HG03066 (cell line): ENCODE data around the gene MYMK.

Experiments used
- ATAC-seq: cut with Tn5 transposase; IDR thresholded peaks from one replicate; pipeline ENCODE4 v1.9.1; 2021; ENCODE audit warnings: low read depth; ENCODE audit not compliant: unreplicated experiment

MYMK gene

GRCh38 chr9:133558191-133559126 lies 33.7 kb upstream of the MYMK start:
- peak; percentile 55 for ATAC-seq

GRCh38 chr9:133557581-133557980 lies 32.8 kb upstream of the MYMK start:
- no peak for ATAC-seq

DNA sequence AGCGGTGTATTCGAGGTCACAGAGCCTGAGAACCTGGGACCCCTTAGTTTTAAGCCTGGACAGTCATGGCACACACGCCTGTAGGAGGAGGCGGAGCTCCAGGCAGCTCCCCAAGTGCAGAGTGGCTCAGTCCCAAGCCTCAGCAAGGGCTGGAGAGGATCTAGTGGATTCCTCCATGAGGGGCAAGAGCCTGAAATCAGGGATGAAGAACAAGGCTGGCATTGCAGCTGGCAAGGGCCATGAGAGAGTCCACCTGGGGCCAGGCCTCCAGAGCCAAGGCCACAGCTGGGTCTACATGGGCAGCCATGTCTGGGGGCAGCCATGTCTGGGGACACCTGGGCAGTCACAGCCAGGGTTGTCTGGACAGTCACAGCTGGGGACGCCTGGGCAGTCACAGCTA lies 31.6 kb upstream of the MYMK start:
- ATAC-seq: no peak

GRCh38 chr9:133554729-133555128 lies 30.0 kb upstream of the MYMK start:
- no peak for ATAC-seq

DNA sequence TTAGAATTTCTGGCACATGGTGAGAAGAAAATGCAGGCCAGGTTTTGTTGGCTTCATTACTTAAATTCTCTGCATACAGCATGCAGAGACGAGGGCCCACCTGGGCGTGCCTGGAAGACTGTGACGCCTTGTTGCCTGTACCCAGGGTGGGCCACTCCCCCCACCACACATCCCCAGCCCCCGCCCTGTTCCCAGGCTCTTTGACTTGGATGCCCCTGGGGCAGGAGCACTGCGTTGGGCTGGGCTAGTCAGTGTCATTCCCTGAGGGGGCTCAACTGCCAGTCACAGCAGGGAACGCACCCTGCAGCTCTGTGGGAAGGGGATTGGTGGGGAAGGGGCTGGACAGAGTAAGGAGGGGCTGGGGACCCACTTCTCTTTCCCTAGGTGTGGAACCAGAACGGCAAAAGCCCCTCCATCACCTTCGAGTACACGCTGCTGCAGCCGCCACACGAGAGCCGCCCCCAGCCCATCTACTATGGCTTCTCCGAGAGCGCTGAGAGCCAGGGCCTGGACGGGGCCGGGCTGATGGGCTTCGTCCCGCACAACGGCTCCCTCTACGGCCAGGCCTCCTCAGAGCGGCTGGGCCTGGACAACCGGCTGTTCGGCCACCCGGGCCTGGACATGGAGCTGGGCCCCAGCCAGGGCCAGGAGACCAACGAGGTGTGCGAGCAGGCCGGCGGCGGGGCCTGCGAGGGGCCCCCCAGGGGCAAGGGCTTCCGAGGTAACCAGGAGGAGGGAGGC lies 29.4 kb upstream of the MYMK start:
- no peak for ATAC-seq

GRCh38 chr9:133553123-133553522 lies 28.4 kb upstream of the MYMK start:
- no peak for ATAC-seq

GRCh38 chr9:133552236-133552635 lies 27.5 kb upstream of the MYMK start:
- ATAC-seq: no peak

DNA sequence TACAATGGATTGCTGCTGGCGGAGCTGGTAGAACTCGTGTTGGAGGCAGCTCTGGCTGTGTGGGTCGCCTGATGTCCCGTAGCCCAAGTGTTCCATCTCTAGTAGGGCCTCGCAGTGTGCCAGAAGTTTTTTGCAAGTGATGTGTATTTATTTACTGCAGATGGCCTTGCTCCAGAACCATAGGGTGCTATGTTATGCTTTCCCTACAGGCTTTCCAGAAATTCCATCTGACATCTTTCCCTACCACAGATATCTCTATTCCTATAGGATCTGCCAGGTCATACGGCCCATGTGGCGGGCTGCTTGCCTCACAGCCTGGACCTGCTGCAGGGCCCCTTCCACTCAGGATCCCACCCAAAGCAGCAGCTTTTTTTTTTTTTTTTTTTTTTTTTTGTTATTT lies 26.7 kb upstream of the MYMK start:
- no peak for ATAC-seq

DNA sequence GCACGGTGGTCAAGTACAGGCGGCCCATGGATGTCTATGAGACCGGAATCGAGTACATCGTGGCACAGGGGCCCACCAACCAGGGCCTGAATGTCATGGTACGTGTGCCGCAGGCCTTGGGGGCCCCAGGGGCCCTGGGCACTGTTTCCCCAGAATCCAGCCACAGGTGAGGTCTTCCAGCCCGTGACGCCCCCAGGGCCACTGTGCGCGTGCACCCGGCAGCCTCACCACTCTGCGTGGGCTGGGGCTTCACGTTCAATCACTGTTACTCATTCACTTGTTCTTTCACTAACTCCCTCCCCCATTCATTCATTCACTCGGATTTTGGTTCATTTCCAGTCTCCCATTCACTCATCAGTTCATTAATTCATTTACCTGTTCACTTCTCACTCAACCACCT lies 22.4 kb upstream of the MYMK start:
- ATAC-seq: no peak

GRCh38 chr9:133546287-133546680 lies 21.5 kb upstream of the MYMK start:
- no peak for ATAC-seq

DNA sequence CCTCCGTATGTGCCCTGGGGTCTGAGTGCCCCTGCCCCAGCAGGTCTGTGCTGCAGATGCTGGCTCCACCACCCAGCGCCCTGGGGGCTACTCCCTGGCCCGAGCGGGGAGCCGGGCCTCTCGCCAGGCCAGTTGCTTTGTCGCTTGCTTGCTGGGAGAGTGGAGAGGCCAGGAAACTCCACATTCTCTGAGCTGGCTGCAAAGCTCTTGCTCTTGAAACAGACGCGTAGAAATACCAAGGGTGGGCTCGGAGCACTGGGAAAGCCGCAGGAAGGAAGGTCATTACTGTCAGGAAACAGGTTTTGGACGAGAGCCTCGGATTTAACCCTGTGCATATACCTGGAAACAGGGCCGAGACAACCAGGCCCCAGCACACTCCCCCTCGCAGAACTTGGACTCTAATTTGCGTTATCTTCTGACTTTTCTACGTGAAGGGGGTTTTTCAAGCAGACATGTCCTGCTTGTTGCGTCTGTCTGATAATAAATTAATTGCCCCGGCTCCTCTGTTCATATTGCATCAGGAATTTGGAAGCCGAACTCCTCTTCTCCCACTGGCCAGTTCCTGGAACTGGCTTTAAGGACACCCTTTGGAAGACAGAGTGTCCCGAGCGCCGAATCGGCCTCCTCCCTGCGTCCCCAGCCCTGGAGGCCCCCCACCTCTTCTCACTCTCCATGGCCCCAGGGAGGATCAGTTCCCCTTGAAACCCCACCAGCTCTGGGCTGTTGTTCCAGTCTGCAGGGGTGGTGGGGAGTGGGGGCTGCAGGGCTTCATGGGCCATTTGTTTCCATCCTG lies 20.9 kb upstream of the MYMK start:
- ATAC-seq: no peak

DNA sequence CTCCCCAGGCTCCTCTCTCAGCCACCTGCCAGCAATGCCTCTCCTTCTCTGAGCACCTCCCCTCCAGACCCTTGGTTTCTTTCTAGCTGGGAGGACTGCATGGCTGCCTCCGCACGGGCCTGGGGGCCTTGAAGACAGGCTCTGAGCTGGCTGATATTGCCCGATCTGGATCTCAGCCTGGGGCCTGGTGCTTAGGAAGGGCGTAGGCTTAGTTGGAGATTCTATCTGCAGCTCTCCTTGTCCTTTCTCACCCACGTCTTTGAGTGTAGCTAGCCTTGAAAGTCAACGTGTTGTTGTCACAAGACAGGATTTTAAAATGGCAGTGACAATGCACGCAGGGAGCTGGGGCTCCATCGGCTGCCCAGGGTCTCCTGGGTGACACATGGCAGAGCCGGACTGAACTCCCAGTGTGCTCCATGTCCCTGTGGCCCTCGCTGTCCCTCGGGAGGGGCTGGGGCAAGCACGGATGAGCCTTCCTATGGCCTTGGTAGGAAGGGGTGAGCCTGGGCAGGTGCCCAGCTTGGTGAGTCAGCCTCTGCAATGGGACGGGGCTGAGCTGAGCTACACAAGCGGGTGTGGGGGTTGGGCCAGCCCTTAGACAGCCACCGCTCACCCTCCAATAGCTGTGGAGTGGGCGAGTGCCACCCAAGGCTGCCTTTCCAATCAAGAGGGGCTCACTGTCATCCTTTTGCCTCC lies 19.2 kb upstream of the MYMK start:
- ATAC-seq: no peak

DNA sequence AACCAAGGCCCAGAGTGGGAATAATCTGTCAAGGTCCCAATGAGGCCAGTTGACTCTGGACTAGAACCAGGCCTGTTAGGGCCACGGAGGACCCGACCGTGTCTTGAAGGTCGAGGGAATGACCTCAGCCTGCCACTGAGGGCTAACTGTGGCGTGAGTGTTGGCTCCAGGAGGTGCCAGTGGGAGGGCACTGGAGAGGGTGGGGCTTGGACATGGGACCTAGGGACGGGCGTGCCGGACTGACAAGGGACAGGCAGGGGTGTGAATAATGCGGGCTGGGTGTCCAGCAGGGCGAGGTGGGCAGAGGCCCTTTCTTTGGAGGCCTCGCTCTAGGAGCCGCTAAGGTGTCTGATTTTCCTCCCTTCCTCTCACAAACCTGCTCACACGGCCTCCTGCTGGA lies 17.2 kb upstream of the MYMK start:
- no peak for ATAC-seq

DNA sequence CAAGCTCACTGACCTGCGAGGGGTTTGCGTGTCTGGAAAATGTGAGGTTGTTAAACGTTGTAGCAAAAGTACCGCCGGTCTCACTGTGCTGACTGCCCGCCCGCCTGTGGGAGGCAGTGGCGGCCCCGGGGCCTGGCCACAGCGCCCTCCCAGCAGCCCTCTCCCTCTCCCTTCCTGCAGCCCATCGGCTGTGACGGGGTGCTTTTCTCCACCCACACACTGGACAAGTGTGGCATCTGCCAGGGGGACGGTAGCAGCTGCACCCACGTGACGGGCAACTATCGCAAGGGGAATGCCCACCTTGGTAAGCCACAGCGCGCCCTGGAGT lies 15.9 kb upstream of the MYMK start:
- no peak for ATAC-seq

- ATAC-seq: no peak
Observed at GRCh38 chr9:133539991-133540697, 15.4 kb upstream of the MYMK start.

DNA sequence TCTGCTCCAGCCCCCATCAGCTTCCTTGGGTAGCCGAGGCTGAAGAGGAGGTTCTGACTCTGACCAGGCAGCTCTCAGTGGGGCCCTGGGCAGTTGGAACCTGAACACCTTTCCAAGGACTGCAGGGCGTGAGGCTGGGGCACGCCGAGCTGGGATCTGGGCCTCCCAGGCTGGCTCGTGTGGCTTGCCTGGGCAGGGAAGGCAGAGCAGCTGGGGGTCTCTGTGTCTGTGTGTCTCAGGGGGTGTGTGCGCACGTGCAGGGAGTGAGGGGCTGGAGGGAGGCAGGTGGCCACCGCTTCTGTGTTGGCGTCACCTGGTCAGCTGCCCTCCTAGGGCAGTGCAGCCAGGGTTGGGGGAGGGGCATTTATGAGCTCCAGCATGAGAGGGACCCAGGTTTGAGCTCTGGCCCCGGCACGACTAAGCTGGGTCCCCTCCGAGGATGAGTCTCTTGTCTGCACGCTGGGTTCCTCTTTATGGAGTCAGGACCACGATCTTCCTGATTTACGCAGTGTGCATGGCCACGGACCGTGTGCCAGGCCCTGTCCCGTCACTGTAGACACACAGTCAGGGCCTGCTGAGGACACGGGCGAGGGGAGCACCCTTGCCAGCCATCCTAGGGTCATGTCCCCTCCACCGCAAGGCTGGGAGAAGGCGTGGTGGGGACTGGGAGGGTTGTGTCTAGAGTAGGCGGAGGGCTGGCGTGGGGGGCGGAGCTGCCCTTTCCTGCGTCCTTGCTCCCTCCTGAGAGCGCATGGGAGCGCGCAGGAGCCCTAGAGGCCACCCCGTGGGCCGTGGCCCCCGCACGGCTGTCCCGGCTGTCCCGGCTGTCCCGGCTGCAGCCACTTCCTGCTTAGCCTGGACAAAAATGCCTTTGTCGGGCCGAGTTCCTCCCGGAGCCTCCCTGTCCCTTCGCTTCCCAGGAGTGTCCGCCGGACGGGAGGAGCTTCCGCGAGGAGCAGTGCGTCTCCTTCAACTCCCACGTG lies 14.4 kb upstream of the MYMK start:
- ATAC-seq: no peak

DNA sequence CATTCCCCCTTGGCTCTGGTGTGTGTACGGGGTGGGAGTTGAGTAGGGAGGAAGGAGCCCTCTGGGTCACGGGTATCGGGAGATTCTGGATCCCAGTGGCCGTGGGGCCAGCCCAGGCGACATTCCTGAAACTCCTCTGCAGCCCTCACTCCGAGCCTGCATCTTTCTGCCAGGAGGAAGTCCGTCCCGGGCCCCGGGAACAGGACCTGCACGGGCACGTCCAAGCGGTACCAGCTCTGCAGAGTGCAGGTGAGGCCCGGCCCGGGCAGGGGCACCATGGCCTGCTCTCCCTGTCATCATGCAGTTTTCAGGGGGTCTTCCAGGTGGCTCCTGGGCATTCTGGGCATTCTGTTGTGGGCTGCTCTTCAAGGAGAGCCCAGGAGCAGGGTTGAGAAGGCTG lies 13.4 kb upstream of the MYMK start:
- no peak for ATAC-seq

GRCh38 chr9:133537257-133537656 lies 12.5 kb upstream of the MYMK start:
- ATAC-seq: no peak

DNA sequence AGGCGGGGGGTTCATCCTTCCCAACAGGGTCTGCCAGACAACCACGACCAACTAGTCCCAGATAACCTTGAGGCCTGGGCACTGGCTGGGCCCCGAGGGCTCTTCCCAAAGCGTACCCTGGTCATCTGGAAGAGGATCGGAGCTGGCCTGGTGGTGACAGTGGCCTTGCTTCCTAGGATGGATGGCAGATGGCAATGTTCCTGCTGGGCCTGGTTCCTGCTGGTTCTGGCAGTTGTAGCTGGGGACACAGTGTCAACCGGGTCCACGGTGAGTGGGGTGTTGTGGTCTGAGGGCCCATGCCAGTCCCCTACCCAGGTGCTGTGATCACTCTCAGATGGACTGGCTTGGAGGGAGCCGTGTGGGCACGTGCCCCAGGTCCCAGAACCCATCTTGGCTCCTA lies 11.8 kb upstream of the MYMK start:
- no peak for ATAC-seq
